NCI-H2171 (cell line): ENCODE results near the gene EXOC2.
A peak's percentile ranks its signal among the peaks of the same experiment; 100 is the strongest.
"Not testable (repeated sequence)": the region's sequence is repeated elsewhere in the genome, so short reads cannot be mapped to it uniquely, and the experiment has no call there.

ENCODE experiments used
- DNase-seq: peaks from one replicate; lab custom pipeline; 2025; lab: John Stamatoyannopoulos, UW

The EXOC2 gene

GRCh38 chr6:626236-626635 is 66.7 kb downstream of the EXOC2 start:
- no peak for DNase-seq

- DNase-seq: no peak
These were observed 68.0 kb downstream of the EXOC2 start for GRCh38 chr6:624979-625378.

GRCh38 chr6:622462-622861 is 70.5 kb downstream of the EXOC2 start:
- no peak for DNase-seq

- no peak for DNase-seq
These were observed 71.0 kb downstream of the EXOC2 start for GRCh38 chr6:621931-622330.

- no peak for DNase-seq
These were observed 72.0 kb downstream of the EXOC2 start for GRCh38 chr6:620950-621349.

GRCh38 chr6:620166-620565 is 72.8 kb downstream of the EXOC2 start:
- no peak for DNase-seq

GRCh38 chr6:617456-618100 is 75.4 kb downstream of the EXOC2 start:
- peak; percentile 51 for DNase-seq

GRCh38 chr6:613981-614380 is 79.0 kb downstream of the EXOC2 start:
- no peak for DNase-seq

- DNase-seq: no peak
These were observed 81.0 kb downstream of the EXOC2 start for GRCh38 chr6:611928-612327.

GRCh38 chr6:610882-611281 is 82.1 kb downstream of the EXOC2 start:
- no peak for DNase-seq

GRCh38 chr6:609905-610304 is 83.0 kb downstream of the EXOC2 start:
- DNase-seq: no peak

- DNase-seq: no peak
These were observed 86.0 kb downstream of the EXOC2 start for GRCh38 chr6:606829-607379.

- not testable (repeated sequence) for DNase-seq
These were observed 87.0 kb downstream of the EXOC2 start for GRCh38 chr6:605895-606294.

- no peak for DNase-seq
These were observed 88.4 kb downstream of the EXOC2 start for GRCh38 chr6:604579-604978.

GRCh38 chr6:603265-603664 is 89.7 kb downstream of the EXOC2 start:
- no peak for DNase-seq

- DNase-seq: no peak
These were observed 93.1 kb downstream of the EXOC2 start for GRCh38 chr6:599576-600448.

- no peak for DNase-seq
These were observed 99.1 kb downstream of the EXOC2 start for GRCh38 chr6:593907-594212.

GRCh38 chr6:593139-593906 is 99.6 kb downstream of the EXOC2 start:
- DNase-seq: peak; percentile 29

GRCh38 chr6:589090-589489 is 103.8 kb downstream of the EXOC2 start:
- no peak for DNase-seq

GRCh38 chr6:586553-586952 is 106.4 kb downstream of the EXOC2 start:
- no peak for DNase-seq

GRCh38 chr6:583635-584034 is 109.3 kb downstream of the EXOC2 start:
- DNase-seq: peak; percentile 19

GRCh38 chr6:583116-583515 is 109.8 kb downstream of the EXOC2 start:
- DNase-seq: peak; percentile 51

GRCh38 chr6:582370-582769 is 110.6 kb downstream of the EXOC2 start:
- DNase-seq: no peak
